ENCODE data around the gene TBPL1.
"Not testable (repeated sequence)": the region's sequence is repeated elsewhere in the genome, so short reads cannot be mapped to it uniquely, and the experiment has no call there.

Gene TBPL1

GRCh38 chr6:133977983-133978895 lies 25.2 kb downstream of the TBPL1 start:
- no peak for DNase-seq

GRCh38 chr6:133978896-133979240 lies 25.8 kb downstream of the TBPL1 start:
- DNase-seq = no peak

- not testable (repeated sequence) for DNase-seq
Measured at GRCh38 chr6:133979269-133979963, 26.4 kb downstream of the TBPL1 start.

- DNase-seq = no peak
Measured at GRCh38 chr6:133980168-133980567, 27.1 kb downstream of the TBPL1 start.

- no peak for DNase-seq
Measured at GRCh38 chr6:133983099-133983939, 30.3 kb downstream of the TBPL1 start.

- DNase-seq = no peak
Measured at GRCh38 chr6:133985970-133986369, 32.9 kb downstream of the TBPL1 start.

- DNase-seq = no peak
Measured at GRCh38 chr6:133986942-133987341, 33.9 kb downstream of the TBPL1 start.

GRCh38 chr6:133989525-133989924 lies 36.5 kb downstream of the TBPL1 start:
- DNase-seq = no peak

- no peak for DNase-seq
Measured at GRCh38 chr6:133990321-133990720, 37.3 kb downstream of the TBPL1 start.

- no peak for DNase-seq
Measured at GRCh38 chr6:133991096-133991593, 38.1 kb downstream of the TBPL1 start.

- DNase-seq = no peak
Measured at GRCh38 chr6:133992992-133993680, 40.1 kb downstream of the TBPL1 start.

GRCh38 chr6:133995296-133995695 lies 42.3 kb downstream of the TBPL1 start:
- DNase-seq = no peak

- DNase-seq = no peak
Measured at GRCh38 chr6:133995758-133996157, 42.7 kb downstream of the TBPL1 start.

- DNase-seq = no peak
Measured at GRCh38 chr6:133997267-133997666, 44.2 kb downstream of the TBPL1 start.

GRCh38 chr6:133999305-133999704 lies 46.3 kb downstream of the TBPL1 start:
- DNase-seq = no peak

- DNase-seq = no peak
Measured at GRCh38 chr6:134000443-134000842, 47.4 kb downstream of the TBPL1 start.

GRCh38 chr6:134002821-134003220 lies 49.8 kb downstream of the TBPL1 start:
- peak; percentile 36 for DNase-seq

- no peak for DNase-seq
Measured at GRCh38 chr6:134003542-134003951, 50.5 kb downstream of the TBPL1 start.

- DNase-seq = no peak
Measured at GRCh38 chr6:134004714-134005113, 51.7 kb downstream of the TBPL1 start.

- DNase-seq = no peak
Measured at GRCh38 chr6:134005800-134006199, 52.8 kb downstream of the TBPL1 start.

GRCh38 chr6:134007077-134007476 lies 54.1 kb downstream of the TBPL1 start:
- DNase-seq = no peak

GRCh38 chr6:134009876-134010275 lies 56.9 kb downstream of the TBPL1 start:
- DNase-seq = no peak
